H1 (cell line): ENCODE results near the gene FHL2. TPM values are rescaled to one million over a fixed set of nuclear protein-coding genes. Genes with fewer than 3 reads are reported as not detected.

Source experiments
- RAD21 ChIP-seq, 2 experiments: IDR thresholded peaks in 1 of 2; conservative IDR thresholded peaks in 1 of 2; 2 replicates each; pipeline ENCODE4 v1.6.1; 2011; ENCODE audit warnings: low read depth in 2 of 2, low read length in 2 of 2, improper control_type of control experiment in 1 of 2, inconsistent platforms in 1 of 2, mild to moderate bottlenecking in 1 of 2, moderate library complexity in 1 of 2
- SUZ12 ChIP-seq: fragments of 200-600 bp; sonication (generic); IDR thresholded peaks from 2 replicates; pipeline ENCODE4 v1.6.1; 2012; ENCODE audit warnings: mild to moderate bottlenecking, inconsistent platforms, low read length, moderate library complexity, mixed read lengths
- polyA plus RNA-seq, 7 experiments: library from polyadenylated mRNA; depleted of rRNA in 3 of 7; stranded (reverse) in 5 of 7; unstranded in 2 of 7; fragments of >200 nt in 5 of 7; fragments of 200-250 nt in 2 of 7; gene quantifications; 1 replicate in 5 of 7; 2 replicates in 1 of 7; 4 replicates in 1 of 7; pipeline versions ENCODE4 v1.2.1 to v1.2.3, GENCODE V29; 2011 to 2013; ENCODE audit warnings: missing spikeins in 2 of 7, mixed read lengths in 2 of 7
- total RNA-seq: library from RNA; stranded (reverse); fragmentation: NEBNext Ultra II Directional; extraction: Animal tissue kit (Norgen Biotek cat#: 25700); gene quantifications from 2 replicates; pipeline ENCODE4 v1.2.1, GENCODE V29; 2021
- TF ChIP-seq, protein P1 (sequence below), 3 experiments: IDR thresholded peaks; 1 replicate in 2 of 3; 2 replicates in 1 of 3; pipeline versions ENCODE4 v1.5.1 to v1.6.1; 2011; ENCODE audit warnings: low read length in 3 of 3, mild to moderate bottlenecking in 3 of 3, inconsistent platforms in 2 of 3, low read depth in 1 of 3, moderate library complexity in 1 of 3; ENCODE audit not compliant: insufficient read depth in 1 of 3; ENCODE audit errors: control extremely low read depth in 1 of 3
- TF ChIP-seq, protein P2 (sequence below): IDR thresholded peaks from 2 replicates; pipeline ENCODE4 v1.6.1; 2011; ENCODE audit warnings: low read length, improper control_type of control experiment

Gene FHL2
- total and polyA plus RNA-seq, 2 of the 8 experiments (the other 6 are each of a cell fraction or from before 2014, with no cell fraction given) = 33.2 to 64.3 TPM

DNA sequence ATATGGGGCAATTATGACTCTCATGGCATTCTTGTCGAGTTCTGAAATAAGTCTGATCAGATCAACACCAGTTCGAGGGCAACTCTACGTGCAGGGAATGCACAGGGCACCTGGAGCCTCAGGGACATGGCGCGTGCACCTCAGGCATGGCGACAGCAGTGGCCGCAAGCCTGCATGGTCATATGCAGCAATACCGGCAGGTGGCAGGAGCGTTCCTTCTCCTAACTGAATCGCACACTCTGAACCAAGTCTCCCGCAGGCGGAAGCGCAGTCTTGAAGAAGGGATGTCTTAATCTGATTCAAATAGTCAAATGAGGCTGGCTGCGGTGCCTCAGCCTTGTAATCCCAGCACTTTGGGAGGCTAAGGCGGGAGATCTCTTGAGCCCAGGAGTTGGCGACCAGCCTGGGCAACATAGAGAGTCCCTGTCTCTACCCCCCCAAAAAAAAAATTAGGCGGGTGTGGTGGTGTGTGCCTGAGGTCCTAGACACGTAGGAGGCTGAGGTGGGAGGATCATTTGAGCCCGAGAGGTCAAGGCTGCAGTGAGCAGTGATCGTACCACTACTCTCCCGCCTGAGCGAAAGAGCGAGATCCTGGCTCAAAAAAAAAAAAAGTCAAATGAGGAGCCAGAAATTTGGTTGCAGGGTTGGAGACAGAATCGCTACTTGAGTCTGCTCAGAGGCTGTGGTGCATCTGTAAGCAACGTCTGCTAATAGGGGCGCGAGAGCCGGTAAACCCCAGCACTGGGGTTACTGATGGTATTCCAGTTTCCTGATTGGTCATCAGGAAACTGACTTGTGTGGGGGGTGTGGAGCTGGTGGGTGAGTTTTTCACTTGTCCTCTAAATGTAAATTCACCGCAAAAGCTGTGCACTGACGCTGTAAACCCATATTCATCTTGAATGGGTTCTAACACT, 28.8 kb downstream of the FHL2 start (continued):
- TF ChIP-seq, protein P1, sequence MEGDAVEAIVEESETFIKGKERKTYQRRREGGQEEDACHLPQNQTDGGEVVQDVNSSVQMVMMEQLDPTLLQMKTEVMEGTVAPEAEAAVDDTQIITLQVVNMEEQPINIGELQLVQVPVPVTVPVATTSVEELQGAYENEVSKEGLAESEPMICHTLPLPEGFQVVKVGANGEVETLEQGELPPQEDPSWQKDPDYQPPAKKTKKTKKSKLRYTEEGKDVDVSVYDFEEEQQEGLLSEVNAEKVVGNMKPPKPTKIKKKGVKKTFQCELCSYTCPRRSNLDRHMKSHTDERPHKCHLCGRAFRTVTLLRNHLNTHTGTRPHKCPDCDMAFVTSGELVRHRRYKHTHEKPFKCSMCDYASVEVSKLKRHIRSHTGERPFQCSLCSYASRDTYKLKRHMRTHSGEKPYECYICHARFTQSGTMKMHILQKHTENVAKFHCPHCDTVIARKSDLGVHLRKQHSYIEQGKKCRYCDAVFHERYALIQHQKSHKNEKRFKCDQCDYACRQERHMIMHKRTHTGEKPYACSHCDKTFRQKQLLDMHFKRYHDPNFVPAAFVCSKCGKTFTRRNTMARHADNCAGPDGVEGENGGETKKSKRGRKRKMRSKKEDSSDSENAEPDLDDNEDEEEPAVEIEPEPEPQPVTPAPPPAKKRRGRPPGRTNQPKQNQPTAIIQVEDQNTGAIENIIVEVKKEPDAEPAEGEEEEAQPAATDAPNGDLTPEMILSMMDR (IDR thresholded peaks at IDR 0.05; ENCODE audit: control extremely low read depth in 1 of 3, insufficient read depth in 1 of 3, low read depth in 1 of 3, low read length in 3 of 3) = peak; percentile 95 to 99 (median 98)
- TF ChIP-seq RAD21 (IDR thresholded peaks at IDR 0.05 in 1 of 2, conservative IDR thresholded peaks at IDR 0.05 in 1 of 2; ENCODE audit: low read depth in 2 of 2, low read length in 2 of 2) (peak; percentile 95 to 96), SUZ12 (no peak)
- TF ChIP-seq, protein P2, sequence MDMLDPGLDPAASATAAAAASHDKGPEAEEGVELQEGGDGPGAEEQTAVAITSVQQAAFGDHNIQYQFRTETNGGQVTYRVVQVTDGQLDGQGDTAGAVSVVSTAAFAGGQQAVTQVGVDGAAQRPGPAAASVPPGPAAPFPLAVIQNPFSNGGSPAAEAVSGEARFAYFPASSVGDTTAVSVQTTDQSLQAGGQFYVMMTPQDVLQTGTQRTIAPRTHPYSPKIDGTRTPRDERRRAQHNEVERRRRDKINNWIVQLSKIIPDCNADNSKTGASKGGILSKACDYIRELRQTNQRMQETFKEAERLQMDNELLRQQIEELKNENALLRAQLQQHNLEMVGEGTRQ = no peak
